22Rv1 (cell line): Measurements from ENCODE around the gene NIN.

Experiments used
- H3K27ac ChIP-seq: fragments of 450-650 bp; 2 replicates; pipeline ENCODE4 v1.5.1; 2017
- CTCF ChIP-seq: fragments of 450-650 bp; IDR thresholded peaks from 2 replicates; pipeline ENCODE4 v1.5.1; 2017; ENCODE audit warnings: mild to moderate bottlenecking
- ZFX ChIP-seq: fragments of 450-650 bp; IDR thresholded peaks from 2 replicates; pipeline ENCODE4 v1.6.1; 2017; ENCODE audit warnings: antibody characterized with exemption, borderline replicate concordance

NIN gene

GRCh38 chr14:50677527-50678063 lies 153.4 kb downstream of the NIN start:
- no peak for TF ChIP-seq ZFX
- TF ChIP-seq CTCF, result no peak

GRCh38 chr14:50676814-50677516 lies 154.0 kb downstream of the NIN start:
- TF ChIP-seq ZFX, result no peak
- TF ChIP-seq CTCF, result no peak
- H3K27ac ChIP-seq, result no peak overlapping the region

More at GRCh38 chr14:50677527-50678063, 153.4 kb downstream of the NIN start:
- H3K27ac ChIP-seq, result no peak overlapping the region

- TF ChIP-seq CTCF (no peak), ZFX (no peak)
- no peak overlapping the region for H3K27ac ChIP-seq
Observed at GRCh38 chr14:50675597-50675996, 155.4 kb downstream of the NIN start.

GRCh38 chr14:50670866-50671256 lies 160.1 kb downstream of the NIN start:
- H3K27ac ChIP-seq, result no peak overlapping the region
- TF ChIP-seq CTCF (no peak), ZFX (no peak)

GRCh38 chr14:50670196-50670865 lies 160.6 kb downstream of the NIN start:
- H3K27ac ChIP-seq, result no peak overlapping the region
- no peak for TF ChIP-seq CTCF
- no peak for TF ChIP-seq ZFX
